SU-DHL-6 (cell line): Measurements from ENCODE around the gene WDR86.

Experiments used
- H2AFZ ChIP-seq: fragments of 200-600 bp; sonication (generic); 2 replicates; pipeline ENCODE4 v1.6.1; 2014; ENCODE audit warnings: low read depth, mild to moderate bottlenecking, moderate library complexity, mixed read lengths, antibody characterized with exemption, low read length; ENCODE audit not compliant: severe bottlenecking
- H3F3A ChIP-seq: fragments of 200-600 bp; shearing (Covaris generic); 2 replicates; pipeline ENCODE4 v1.6.0; 2016; ENCODE audit warnings: antibody characterized with exemption, mild to moderate bottlenecking; ENCODE audit not compliant: insufficient read depth
- H3K27ac ChIP-seq: fragments of 200-600 bp; sonication (generic); 2 replicates; pipeline ENCODE4 v1.5.1; 2016; ENCODE audit warnings: low read depth, mild to moderate bottlenecking, low read length, moderate library complexity, mixed read lengths
- H3K27me3 ChIP-seq: fragments of 200-600 bp; sonication (generic), shearing (Covaris generic); 2 replicates; pipeline ENCODE4 v1.6.0; 2014; ENCODE audit warnings: mild to moderate bottlenecking, low read length
- H3K36me3 ChIP-seq: fragments of 200-600 bp; sonication (generic); 2 replicates; pipeline ENCODE4 v1.6.1; 2014; ENCODE audit warnings: mild to moderate bottlenecking, low read length, mixed read lengths
- H3K4me2 ChIP-seq: fragments of 300-600, 200-600 bp; shearing (Covaris generic), sonication (generic); 2 replicates; pipeline ENCODE4 v1.6.0; 2014; ENCODE audit warnings: low read length, low read depth, mild to moderate bottlenecking; ENCODE audit not compliant: poor library complexity, severe bottlenecking
- H3K4me3 ChIP-seq: fragments of 200-600 bp; sonication (generic); 2 replicates; pipeline ENCODE4 v1.5.1; 2014; ENCODE audit warnings: antibody characterized with exemption, low read length, mild to moderate bottlenecking, mixed read lengths; ENCODE audit not compliant: insufficient read depth, poor library complexity, severe bottlenecking
- H3K79me2 ChIP-seq: fragments of 200-600 bp; sonication (generic); 2 replicates; pipeline ENCODE4 v1.6.1; 2014; ENCODE audit warnings: mild to moderate bottlenecking, low read length, moderate library complexity; ENCODE audit not compliant: insufficient read depth
- H3K9ac ChIP-seq: fragments of 200-600 bp; sonication (generic); 2 replicates; pipeline ENCODE4 v1.7.0; 2014; ENCODE audit warnings: mild to moderate bottlenecking, low read length
- H3K9me2 ChIP-seq: fragments of 200-600 bp; sonication (generic); replicated peaks from 2 replicates; pipeline ENCODE4 v1.6.1; 2014; ENCODE audit warnings: low read length; ENCODE audit not compliant: insufficient read depth
- H3K9me3 ChIP-seq: fragments of 200-600 bp; sonication (generic); 2 replicates; pipeline ENCODE4 v1.6.1; 2014; ENCODE audit warnings: low read length, mixed read lengths; ENCODE audit not compliant: insufficient read depth
- H4K20me1 ChIP-seq: fragments of 200-600 bp; sonication (generic); 2 replicates; pipeline ENCODE4 v1.6.1; 2014; ENCODE audit warnings: low read depth, mild to moderate bottlenecking, antibody characterized with exemption, low read length, moderate library complexity, mixed read lengths
- EZH2phosphoT487 ChIP-seq: fragments of 200-600 bp; sonication (generic), shearing (Covaris generic); conservative IDR thresholded peaks from 2 replicates; pipeline ENCODE4 v1.6.1; 2018; ENCODE audit warnings: mild to moderate bottlenecking, antibody characterized with exemption, low read length, moderate library complexity, mixed read lengths
- TF ChIP-seq, protein P1 (sequence below): fragments of 200-600 bp; sonication (generic); IDR thresholded peaks from one replicate; pipeline ENCODE4 v1.5.1; 2017; ENCODE audit warnings: antibody characterized with exemption, mild to moderate bottlenecking, low read length, moderate library complexity; ENCODE audit not compliant: insufficient read depth, poor library complexity, severe bottlenecking

The WDR86 gene

DNA sequence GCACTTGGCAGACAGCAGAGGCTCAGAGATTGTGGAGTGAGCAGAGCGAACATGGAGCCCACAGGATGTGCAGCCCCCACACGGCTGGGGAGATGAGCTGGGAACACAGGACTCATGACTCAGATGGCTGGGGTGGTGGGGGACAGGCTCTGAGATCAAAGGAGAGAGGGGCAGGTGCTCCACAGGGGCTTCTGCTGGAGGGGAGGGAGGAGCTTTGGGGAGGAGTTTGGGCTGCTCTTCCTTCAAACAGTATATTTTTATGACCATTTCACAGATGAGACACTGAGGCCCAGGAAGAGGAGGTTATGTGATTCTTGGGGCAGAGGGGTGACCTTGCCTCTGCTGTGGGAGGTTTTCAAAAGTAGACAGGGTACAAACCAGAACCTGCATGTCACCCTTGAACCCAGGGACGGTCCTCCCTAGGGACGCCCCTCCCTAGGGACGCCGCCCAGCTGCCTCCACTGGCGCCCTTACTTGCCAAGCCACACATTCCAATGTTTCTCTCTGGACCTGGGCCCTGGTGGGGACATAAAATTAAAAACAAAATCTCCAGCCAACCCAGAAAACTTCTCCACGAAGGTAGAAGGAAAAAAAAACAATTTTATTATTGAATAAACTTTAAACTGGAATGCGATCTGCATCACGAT lies 31.1 kb upstream of the WDR86 start:
- Histone ChIP-seq H3K27me3 (no peaks in the 10 kb centered on the region), H3K4me3 (no peak overlapping the region), H3K4me2 (no peak overlapping the region), H2AFZ (no peak overlapping the region), H4K20me1 (no peaks in the 10 kb centered on the region), H3K27ac (no peak overlapping the region), H3K36me3 (no peaks in the 10 kb centered on the region), H3F3A (no peaks in the 10 kb centered on the region), H3K9ac (no peak overlapping the region), H3K79me2 (no peaks in the 10 kb centered on the region), H3K9me3 (no peaks in the 10 kb centered on the region), H3K9me2 (no peaks in the 10 kb centered on the region)
- TF ChIP-seq, protein P1, sequence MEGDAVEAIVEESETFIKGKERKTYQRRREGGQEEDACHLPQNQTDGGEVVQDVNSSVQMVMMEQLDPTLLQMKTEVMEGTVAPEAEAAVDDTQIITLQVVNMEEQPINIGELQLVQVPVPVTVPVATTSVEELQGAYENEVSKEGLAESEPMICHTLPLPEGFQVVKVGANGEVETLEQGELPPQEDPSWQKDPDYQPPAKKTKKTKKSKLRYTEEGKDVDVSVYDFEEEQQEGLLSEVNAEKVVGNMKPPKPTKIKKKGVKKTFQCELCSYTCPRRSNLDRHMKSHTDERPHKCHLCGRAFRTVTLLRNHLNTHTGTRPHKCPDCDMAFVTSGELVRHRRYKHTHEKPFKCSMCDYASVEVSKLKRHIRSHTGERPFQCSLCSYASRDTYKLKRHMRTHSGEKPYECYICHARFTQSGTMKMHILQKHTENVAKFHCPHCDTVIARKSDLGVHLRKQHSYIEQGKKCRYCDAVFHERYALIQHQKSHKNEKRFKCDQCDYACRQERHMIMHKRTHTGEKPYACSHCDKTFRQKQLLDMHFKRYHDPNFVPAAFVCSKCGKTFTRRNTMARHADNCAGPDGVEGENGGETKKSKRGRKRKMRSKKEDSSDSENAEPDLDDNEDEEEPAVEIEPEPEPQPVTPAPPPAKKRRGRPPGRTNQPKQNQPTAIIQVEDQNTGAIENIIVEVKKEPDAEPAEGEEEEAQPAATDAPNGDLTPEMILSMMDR: no peak
- TF ChIP-seq EZH2phosphoT487: no peak

DNA sequence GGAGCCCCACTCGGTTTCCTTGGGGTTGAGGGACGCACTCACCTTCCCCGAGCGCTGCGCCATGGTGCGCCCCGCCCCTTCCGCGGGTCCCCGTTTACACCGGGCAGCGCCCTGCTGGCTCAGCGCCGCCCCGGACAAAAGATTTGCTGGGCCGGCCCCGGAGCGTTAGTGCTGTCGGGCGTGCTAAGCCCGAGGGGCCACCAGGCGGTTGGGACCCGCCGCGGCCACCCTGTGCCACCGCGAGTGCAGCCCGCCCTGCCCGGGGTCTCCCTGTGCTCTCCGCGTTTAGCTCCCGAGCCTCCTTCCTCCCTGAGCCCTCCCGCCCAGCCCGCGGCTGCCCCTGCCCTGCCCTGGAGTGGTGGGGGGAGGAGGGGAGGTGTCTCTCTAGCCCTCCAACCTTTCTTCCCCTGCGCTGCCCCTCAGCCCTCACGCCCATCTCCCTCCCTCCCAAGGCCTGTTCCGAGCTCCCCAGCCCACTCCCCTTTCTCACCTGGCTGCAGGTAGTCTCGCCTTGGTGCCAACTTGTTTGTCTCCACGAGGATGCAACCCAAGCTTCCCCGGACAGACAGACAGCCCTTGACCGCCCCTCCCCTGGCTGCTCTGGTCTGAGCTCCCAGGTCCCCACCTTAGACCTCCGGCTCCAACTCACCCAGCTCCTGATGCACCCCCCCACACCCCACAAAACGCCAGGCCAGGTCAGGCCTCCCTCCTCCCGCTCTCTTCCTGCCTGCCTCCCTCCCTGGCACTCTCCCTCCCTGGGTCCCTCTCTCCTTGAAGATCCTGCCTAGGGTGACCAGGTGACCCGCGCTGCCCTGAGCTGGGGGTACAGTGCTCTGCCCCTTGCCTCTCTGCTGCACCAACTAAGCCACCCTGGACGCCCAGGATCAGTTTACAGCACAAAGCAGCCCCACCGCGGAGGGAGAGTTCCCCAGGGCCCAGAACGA lies 30.3 kb upstream of the WDR86 start, which contains the start of gene CRYGN:
Gene CRYGN, minus strand, starts transcription at position 287 of the 944 bp plus-strand sequence. Its CDS starts 224 bp downstream, at position 63.
- Histone ChIP-seq H4K20me1 (no peaks in the 10 kb centered on the region), H3K27ac (no peak within 1 kb of the TSS), H3K27me3 (no peaks in the 10 kb centered on the region), H3K9me2 (no peaks in the 10 kb centered on the region), H3K9me3 (no peaks in the 10 kb centered on the region), H3K4me2 (no peak within 1 kb of the TSS), H3K4me3 (no peak within 1 kb of the TSS), H3K36me3 (no peaks in the 10 kb centered on the region), H3K79me2 (no peaks in the 10 kb centered on the region), H3K9ac (no peak within 1 kb of the TSS), H2AFZ (no peak within 1 kb of the TSS), H3F3A (no peaks in the 10 kb centered on the region)
- no peak for TF ChIP-seq EZH2phosphoT487
- TF ChIP-seq, protein P1: no peak

DNA sequence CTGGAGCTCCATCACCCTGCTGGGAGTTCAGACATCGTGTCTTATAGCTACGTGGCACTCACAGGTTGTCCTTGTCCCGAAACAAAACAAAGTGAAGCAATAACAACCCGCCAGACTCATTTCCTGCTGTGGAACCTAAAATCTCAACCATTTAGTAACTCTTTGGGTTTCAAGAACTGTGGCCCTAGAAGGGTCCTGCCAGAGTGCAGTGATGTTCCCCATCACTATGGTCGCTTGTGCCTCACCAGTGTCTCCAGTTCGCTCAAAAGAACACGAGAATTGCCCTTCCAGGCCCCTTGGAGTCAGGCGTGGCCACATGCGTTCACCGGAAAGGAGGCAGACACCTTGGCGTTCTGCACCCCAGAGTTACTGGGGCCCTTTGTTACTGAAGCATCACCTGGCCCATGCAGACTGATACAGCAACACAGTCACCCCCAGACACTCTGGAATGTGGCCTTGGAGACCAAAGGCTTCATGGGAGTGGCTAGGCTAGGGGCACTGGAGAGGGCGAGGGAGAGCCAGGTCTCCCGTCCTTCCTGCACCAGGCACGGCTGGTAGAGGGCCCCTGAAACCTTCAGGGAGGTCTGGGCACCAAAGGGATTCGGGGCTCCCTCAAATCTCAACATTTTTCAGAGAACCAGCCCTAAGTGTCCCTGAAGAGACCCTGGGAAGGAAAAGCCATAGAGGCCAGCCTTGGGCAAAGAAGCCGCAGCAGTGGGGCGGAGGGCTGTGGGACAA lies 29.2 kb upstream of the WDR86 start:
- Histone ChIP-seq H3K4me3 (no peak overlapping the region), H3K27ac (no peak overlapping the region), H2AFZ (no peak overlapping the region), H3K9ac (no peak overlapping the region), H3F3A (no peaks in the 10 kb centered on the region), H3K36me3 (no peaks in the 10 kb centered on the region), H3K4me2 (no peak overlapping the region), H3K27me3 (no peaks in the 10 kb centered on the region), H4K20me1 (no peaks in the 10 kb centered on the region), H3K9me3 (no peaks in the 10 kb centered on the region), H3K9me2 (no peaks in the 10 kb centered on the region), H3K79me2 (no peaks in the 10 kb centered on the region)
- TF ChIP-seq, protein P1: no peak
- TF ChIP-seq EZH2phosphoT487: no peak
